GM23338 (cell line): ENCODE measurements around the gene UST. TPM values are rescaled to one million over a fixed set of nuclear protein-coding genes. Genes with fewer than 3 reads are reported as not detected.

Experiments used
- ATAC-seq: fragments of 200-7000 bp; cut with Tn5 transposase; 3 replicates; pipeline ENCODE4 v1.9.1; 2020
- DNase-seq: peaks from one replicate; pipeline ENCODE4 v3.0.0-alpha.2; 2015; ENCODE audit warnings: low spot score
- H2AFZ ChIP-seq: fragments of 200-600 bp; sonication (generic); 2 replicates; pipeline ENCODE4 v1.8.0; 2016; ENCODE audit warnings: antibody characterized with exemption, mild to moderate bottlenecking, moderate library complexity
- H3F3A ChIP-seq: fragments of 200-600 bp; sonication (generic); replicated peaks from 2 replicates; pipeline ENCODE4 v1.8.0; 2017; ENCODE audit warnings: antibody characterized with exemption, mixed run types, low read depth
- H3K27ac ChIP-seq: fragments of 200-600 bp; sonication (generic); 2 replicates; pipeline ENCODE4 v1.6.1; 2016; ENCODE audit warnings: low read depth
- H3K27me3 ChIP-seq: fragments of 200-600 bp; sonication (generic); 2 replicates; pipeline ENCODE4 v1.8.0; 2016; ENCODE audit warnings: mild to moderate bottlenecking, mixed run types, moderate library complexity; ENCODE audit not compliant: insufficient read depth
- H3K36me3 ChIP-seq: fragments of 200-600 bp; sonication (generic); 2 replicates; pipeline ENCODE4 v1.8.0; 2016; ENCODE audit warnings: mild to moderate bottlenecking; ENCODE audit not compliant: insufficient read depth
- H3K4me1 ChIP-seq: fragments of 200-600 bp; sonication (generic); 2 replicates; pipeline ENCODE4 v1.8.0; 2016; ENCODE audit warnings: mild to moderate bottlenecking, moderate library complexity; ENCODE audit not compliant: insufficient read depth
- H3K4me2 ChIP-seq: fragments of 200-600 bp; sonication (generic); 2 replicates; pipeline ENCODE4 v1.7.1; 2017; ENCODE audit warnings: mixed run types
- H3K4me3 ChIP-seq: fragments of 200-600 bp; sonication (generic); 2 replicates; pipeline ENCODE4 v1.6.1; 2016; ENCODE audit warnings: mixed run types
- H3K79me2 ChIP-seq: fragments of 200-600 bp; sonication (generic); replicated peaks from 2 replicates; pipeline ENCODE4 v1.8.0; 2017; ENCODE audit warnings: mild to moderate bottlenecking; ENCODE audit not compliant: insufficient read depth
- H3K9me2 ChIP-seq: fragments of 200-600 bp; sonication (generic); 2 replicates; pipeline ENCODE4 v1.8.0; 2017; ENCODE audit not compliant: insufficient read depth
- H4K20me1 ChIP-seq: fragments of 200-600 bp; sonication (generic); replicated peaks from 2 replicates; pipeline ENCODE4 v1.8.0; 2017; ENCODE audit warnings: mild to moderate bottlenecking; ENCODE audit not compliant: insufficient read depth
- H3K27ac Mint-ChIP-seq: 2 replicates; pipeline ENCODE4 v1.8.0; 2020; ENCODE audit warnings: inconsistent platforms, mild to moderate bottlenecking, moderate library complexity, mixed read lengths
- H3K27me3 Mint-ChIP-seq: 3 replicates; pipeline ENCODE4 v1.8.0; 2022; ENCODE audit warnings: low read depth, mild to moderate bottlenecking, moderate library complexity, mixed read lengths, inconsistent platforms; ENCODE audit not compliant: insufficient read depth, poor library complexity
- H3K36me3 Mint-ChIP-seq: 3 replicates; pipeline ENCODE4 v1.8.0; 2021; ENCODE audit warnings: low read depth, mild to moderate bottlenecking, inconsistent platforms, moderate library complexity, mixed read lengths
- H3K4me1 Mint-ChIP-seq: 3 replicates; pipeline ENCODE4 v1.8.0; 2020; ENCODE audit warnings: mild to moderate bottlenecking, inconsistent platforms, mixed read lengths
- H3K4me3 Mint-ChIP-seq: 3 replicates; pipeline ENCODE4 v1.8.0; 2021; ENCODE audit warnings: moderate library complexity, mild to moderate bottlenecking, inconsistent platforms, mixed read lengths
- H3K9me3 Mint-ChIP-seq: 3 replicates; pipeline ENCODE4 v1.8.0; 2020; ENCODE audit warnings: moderate library complexity, mild to moderate bottlenecking, inconsistent platforms, mixed read lengths
- CREB1 ChIP-seq: fragments of 250-450 bp; sonication (Bioruptor Pico); IDR thresholded peaks from 2 replicates; pipeline ENCODE4 v1.5.0; 2020; ENCODE audit warnings: low read depth, mild to moderate bottlenecking, moderate library complexity
- EZH2 ChIP-seq: fragments of 200-600 bp; sonication (generic); IDR thresholded peaks from one replicate; pipeline ENCODE4 v1.8.0; 2017; ENCODE audit warnings: antibody characterized with exemption, mild to moderate bottlenecking, low read depth; ENCODE audit not compliant: unreplicated experiment
- EZH2phosphoT487 ChIP-seq: fragments of 200-600 bp; sonication (generic); IDR thresholded peaks from one replicate; pipeline ENCODE4 v1.8.1; 2018; ENCODE audit warnings: antibody characterized with exemption; ENCODE audit not compliant: unreplicated experiment
- JUNB ChIP-seq: IDR thresholded peaks from one replicate; pipeline ENCODE4 v1.6.1; 2016; ENCODE audit warnings: antibody characterized with exemption; ENCODE audit not compliant: unreplicated experiment
- NANOG ChIP-seq: IDR thresholded peaks from 2 replicates; pipeline ENCODE4 v1.6.1; 2016; ENCODE audit warnings: antibody characterized with exemption, borderline replicate concordance
- POLR2AphosphoS5 ChIP-seq: IDR thresholded peaks from 2 replicates; pipeline ENCODE4 v1.6.1; 2016; ENCODE audit warnings: antibody characterized with exemption, low read depth
- STAT1 ChIP-seq: IDR thresholded peaks from one replicate; pipeline ENCODE4 v1.6.1; 2016; ENCODE audit warnings: antibody characterized with exemption; ENCODE audit not compliant: unreplicated experiment
- ZNF114 ChIP-seq: fragments of 250-450 bp; sonication (Bioruptor Pico); IDR thresholded peaks from 2 replicates; pipeline ENCODE4 v1.5.0; 2020; ENCODE audit warnings: mild to moderate bottlenecking, moderate library complexity
- ZNF331 ChIP-seq: fragments of 250-450 bp; sonication (Bioruptor Pico); IDR thresholded peaks from 2 replicates; pipeline ENCODE4 v1.5.0; 2020; ENCODE audit warnings: low read depth, mild to moderate bottlenecking, moderate library complexity
- polyA plus RNA-seq: library from polyadenylated mRNA; unstranded; fragments of >200 nt; fragmentation: Nextera tagmentation; extraction: Ambion mirVana; gene quantifications from 2 replicates; pipeline ENCODE4 v1.2.1, GENCODE V29; 2016
- total RNA-seq: library from RNA; depleted of rRNA; stranded (reverse); fragments of >200 nt; shearing (Covaris generic); gene quantifications from 2 replicates; pipeline ENCODE4 v1.2.3, GENCODE V29; 2014
- TF ChIP-seq, protein P1 (sequence below), 2 experiments: fragments of 200-600 bp in 1 of 2; sonication (generic) in 1 of 2; conservative IDR thresholded peaks; 2 replicates each; pipeline versions ENCODE4 v1.5.1 to v1.6.1; 2016 to 2017; ENCODE audit warnings: antibody characterized with exemption in 2 of 2, low read depth in 2 of 2, mild to moderate bottlenecking in 2 of 2, moderate library complexity in 1 of 2
- TF ChIP-seq, protein P2 (sequence below): fragments of 250-450 bp; sonication (Bioruptor Pico); IDR thresholded peaks from 2 replicates; pipeline ENCODE4 v1.5.0; 2020; ENCODE audit warnings: mild to moderate bottlenecking, moderate library complexity
- TF ChIP-seq, protein P3 (sequence below): IDR thresholded peaks from one replicate; pipeline ENCODE4 v1.6.1; 2018; ENCODE audit warnings: antibody characterized with exemption; ENCODE audit not compliant: unreplicated experiment
- TF ChIP-seq, protein P4 (sequence below): IDR thresholded peaks from 2 replicates; pipeline ENCODE4 v1.6.1; 2016; ENCODE audit warnings: antibody characterized with exemption

The UST gene
- total and polyA plus RNA-seq, 2 experiments from 2014 or later, result 12.6 to 33.0 TPM

DNA sequence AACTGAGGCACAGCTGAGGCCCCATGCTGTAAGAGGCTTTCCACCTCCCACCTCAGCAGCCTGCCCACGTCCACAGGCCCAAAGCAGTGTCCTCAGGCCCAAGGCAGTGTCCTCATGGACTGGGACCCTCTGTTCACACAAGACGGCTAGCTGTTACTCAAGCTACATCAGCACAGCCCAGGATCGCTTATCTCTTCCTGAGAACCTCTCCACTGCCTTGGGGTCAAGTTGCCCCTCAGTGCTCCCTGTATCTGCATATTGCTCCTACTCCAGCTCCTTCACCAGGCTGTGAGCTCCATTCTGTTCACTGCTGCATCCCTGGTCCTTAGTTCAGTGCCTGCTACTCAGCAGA lies 361.9 kb downstream of the UST start:
- H2AFZ ChIP-seq, result no peak overlapping the region
- H3K9me2 ChIP-seq, result no peaks in the 10 kb centered on the region
- H3K27ac ChIP-seq, result no peak overlapping the region
- DNase-seq (no peak), ATAC-seq (no peak)
- no peak overlapping the region for H3K4me3 ChIP-seq
- no peaks in the 10 kb centered on the region for H3K79me2 ChIP-seq
- H3K36me3 ChIP-seq, result no peaks in the 10 kb centered on the region
- TF ChIP-seq JUNB (no peak), ZNF331 (no peak), EZH2phosphoT487 (no peak), EZH2 (no peak), POLR2AphosphoS5 (no peak), STAT1 (no peak), NANOG (no peak), CREB1 (CRISPR knock-in tag) (no peak), ZNF114 (CRISPR knock-in tag) (no peak)
- TF ChIP-seq, protein P1, sequence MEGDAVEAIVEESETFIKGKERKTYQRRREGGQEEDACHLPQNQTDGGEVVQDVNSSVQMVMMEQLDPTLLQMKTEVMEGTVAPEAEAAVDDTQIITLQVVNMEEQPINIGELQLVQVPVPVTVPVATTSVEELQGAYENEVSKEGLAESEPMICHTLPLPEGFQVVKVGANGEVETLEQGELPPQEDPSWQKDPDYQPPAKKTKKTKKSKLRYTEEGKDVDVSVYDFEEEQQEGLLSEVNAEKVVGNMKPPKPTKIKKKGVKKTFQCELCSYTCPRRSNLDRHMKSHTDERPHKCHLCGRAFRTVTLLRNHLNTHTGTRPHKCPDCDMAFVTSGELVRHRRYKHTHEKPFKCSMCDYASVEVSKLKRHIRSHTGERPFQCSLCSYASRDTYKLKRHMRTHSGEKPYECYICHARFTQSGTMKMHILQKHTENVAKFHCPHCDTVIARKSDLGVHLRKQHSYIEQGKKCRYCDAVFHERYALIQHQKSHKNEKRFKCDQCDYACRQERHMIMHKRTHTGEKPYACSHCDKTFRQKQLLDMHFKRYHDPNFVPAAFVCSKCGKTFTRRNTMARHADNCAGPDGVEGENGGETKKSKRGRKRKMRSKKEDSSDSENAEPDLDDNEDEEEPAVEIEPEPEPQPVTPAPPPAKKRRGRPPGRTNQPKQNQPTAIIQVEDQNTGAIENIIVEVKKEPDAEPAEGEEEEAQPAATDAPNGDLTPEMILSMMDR (conservative IDR thresholded peaks at IDR 0.05; ENCODE audit: low read depth in 2 of 2), result no peak
- TF ChIP-seq, protein P2, sequence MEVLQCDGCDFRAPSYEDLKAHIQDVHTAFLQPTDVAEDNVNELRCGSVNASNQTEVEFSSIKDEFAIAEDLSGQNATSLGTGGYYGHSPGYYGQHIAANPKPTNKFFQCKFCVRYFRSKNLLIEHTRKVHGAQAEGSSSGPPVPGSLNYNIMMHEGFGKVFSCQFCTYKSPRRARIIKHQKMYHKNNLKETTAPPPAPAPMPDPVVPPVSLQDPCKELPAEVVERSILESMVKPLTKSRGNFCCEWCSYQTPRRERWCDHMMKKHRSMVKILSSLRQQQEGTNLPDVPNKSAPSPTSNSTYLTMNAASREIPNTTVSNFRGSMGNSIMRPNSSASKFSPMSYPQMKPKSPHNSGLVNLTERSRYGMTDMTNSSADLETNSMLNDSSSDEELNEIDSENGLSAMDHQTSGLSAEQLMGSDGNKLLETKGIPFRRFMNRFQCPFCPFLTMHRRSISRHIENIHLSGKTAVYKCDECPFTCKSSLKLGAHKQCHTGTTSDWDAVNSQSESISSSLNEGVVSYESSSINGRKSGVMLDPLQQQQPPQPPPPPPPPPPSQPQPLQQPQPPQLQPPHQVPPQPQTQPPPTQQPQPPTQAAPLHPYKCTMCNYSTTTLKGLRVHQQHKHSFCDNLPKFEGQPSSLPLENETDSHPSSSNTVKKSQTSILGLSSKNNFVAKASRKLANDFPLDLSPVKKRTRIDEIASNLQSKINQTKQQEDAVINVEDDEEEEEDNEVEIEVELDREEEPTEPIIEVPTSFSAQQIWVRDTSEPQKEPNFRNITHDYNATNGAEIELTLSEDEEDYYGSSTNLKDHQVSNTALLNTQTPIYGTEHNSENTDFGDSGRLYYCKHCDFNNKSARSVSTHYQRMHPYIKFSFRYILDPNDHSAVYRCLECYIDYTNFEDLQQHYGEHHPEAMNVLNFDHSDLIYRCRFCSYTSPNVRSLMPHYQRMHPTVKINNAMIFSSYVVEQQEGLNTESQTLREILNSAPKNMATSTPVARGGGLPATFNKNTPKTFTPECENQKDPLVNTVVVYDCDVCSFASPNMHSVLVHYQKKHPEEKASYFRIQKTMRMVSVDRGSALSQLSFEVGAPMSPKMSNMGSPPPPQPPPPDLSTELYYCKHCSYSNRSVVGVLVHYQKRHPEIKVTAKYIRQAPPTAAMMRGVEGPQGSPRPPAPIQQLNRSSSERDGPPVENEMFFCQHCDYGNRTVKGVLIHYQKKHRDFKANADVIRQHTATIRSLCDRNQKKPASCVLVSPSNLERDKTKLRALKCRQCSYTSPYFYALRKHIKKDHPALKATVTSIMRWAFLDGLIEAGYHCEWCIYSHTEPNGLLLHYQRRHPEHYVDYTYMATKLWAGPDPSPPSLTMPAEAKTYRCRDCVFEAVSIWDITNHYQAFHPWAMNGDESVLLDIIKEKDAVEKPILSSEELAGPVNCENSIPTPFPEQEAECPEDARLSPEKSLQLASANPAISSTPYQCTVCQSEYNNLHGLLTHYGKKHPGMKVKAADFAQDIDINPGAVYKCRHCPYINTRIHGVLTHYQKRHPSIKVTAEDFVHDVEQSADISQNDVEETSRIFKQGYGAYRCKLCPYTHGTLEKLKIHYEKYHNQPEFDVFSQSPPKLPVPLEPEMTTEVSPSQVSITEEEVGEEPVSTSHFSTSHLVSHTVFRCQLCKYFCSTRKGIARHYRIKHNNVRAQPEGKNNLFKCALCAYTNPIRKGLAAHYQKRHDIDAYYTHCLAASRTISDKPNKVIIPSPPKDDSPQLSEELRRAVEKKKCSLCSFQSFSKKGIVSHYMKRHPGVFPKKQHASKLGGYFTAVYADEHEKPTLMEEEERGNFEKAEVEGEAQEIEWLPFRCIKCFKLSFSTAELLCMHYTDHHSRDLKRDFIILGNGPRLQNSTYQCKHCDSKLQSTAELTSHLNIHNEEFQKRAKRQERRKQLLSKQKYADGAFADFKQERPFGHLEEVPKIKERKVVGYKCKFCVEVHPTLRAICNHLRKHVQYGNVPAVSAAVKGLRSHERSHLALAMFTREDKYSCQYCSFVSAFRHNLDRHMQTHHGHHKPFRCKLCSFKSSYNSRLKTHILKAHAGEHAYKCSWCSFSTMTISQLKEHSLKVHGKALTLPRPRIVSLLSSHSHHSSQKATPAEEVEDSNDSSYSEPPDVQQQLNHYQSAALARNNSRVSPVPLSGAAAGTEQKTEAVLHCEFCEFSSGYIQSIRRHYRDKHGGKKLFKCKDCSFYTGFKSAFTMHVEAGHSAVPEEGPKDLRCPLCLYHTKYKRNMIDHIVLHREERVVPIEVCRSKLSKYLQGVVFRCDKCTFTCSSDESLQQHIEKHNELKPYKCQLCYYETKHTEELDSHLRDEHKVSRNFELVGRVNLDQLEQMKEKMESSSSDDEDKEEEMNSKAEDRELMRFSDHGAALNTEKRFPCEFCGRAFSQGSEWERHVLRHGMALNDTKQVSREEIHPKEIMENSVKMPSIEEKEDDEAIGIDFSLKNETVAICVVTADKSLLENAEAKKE (CRISPR knock-in tag), result no peak
- TF ChIP-seq, protein P3, sequence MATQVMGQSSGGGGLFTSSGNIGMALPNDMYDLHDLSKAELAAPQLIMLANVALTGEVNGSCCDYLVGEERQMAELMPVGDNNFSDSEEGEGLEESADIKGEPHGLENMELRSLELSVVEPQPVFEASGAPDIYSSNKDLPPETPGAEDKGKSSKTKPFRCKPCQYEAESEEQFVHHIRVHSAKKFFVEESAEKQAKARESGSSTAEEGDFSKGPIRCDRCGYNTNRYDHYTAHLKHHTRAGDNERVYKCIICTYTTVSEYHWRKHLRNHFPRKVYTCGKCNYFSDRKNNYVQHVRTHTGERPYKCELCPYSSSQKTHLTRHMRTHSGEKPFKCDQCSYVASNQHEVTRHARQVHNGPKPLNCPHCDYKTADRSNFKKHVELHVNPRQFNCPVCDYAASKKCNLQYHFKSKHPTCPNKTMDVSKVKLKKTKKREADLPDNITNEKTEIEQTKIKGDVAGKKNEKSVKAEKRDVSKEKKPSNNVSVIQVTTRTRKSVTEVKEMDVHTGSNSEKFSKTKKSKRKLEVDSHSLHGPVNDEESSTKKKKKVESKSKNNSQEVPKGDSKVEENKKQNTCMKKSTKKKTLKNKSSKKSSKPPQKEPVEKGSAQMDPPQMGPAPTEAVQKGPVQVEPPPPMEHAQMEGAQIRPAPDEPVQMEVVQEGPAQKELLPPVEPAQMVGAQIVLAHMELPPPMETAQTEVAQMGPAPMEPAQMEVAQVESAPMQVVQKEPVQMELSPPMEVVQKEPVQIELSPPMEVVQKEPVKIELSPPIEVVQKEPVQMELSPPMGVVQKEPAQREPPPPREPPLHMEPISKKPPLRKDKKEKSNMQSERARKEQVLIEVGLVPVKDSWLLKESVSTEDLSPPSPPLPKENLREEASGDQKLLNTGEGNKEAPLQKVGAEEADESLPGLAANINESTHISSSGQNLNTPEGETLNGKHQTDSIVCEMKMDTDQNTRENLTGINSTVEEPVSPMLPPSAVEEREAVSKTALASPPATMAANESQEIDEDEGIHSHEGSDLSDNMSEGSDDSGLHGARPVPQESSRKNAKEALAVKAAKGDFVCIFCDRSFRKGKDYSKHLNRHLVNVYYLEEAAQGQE, result no peak
- TF ChIP-seq, protein P4, sequence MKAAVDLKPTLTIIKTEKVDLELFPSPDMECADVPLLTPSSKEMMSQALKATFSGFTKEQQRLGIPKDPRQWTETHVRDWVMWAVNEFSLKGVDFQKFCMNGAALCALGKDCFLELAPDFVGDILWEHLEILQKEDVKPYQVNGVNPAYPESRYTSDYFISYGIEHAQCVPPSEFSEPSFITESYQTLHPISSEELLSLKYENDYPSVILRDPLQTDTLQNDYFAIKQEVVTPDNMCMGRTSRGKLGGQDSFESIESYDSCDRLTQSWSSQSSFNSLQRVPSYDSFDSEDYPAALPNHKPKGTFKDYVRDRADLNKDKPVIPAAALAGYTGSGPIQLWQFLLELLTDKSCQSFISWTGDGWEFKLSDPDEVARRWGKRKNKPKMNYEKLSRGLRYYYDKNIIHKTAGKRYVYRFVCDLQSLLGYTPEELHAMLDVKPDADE, result no peak
- Mint-ChIP-seq H3K4me3 (no peak overlapping the region), H3K36me3 (no peaks in the 10 kb centered on the region), H3K4me1 (no peaks in the 10 kb centered on the region), H3K27me3 (peaks cover 6% of the 10 kb centered on the region), H3K27ac (no peak overlapping the region), H3K9me3 (peaks cover 6% of the 10 kb centered on the region)
- no peaks in the 10 kb centered on the region for H3K4me1 ChIP-seq
- no peak overlapping the region for H3K4me2 ChIP-seq
- H3K27me3 ChIP-seq, result no peaks in the 10 kb centered on the region
- H3F3A ChIP-seq, result no peaks in the 10 kb centered on the region
- H4K20me1 ChIP-seq, result no peaks in the 10 kb centered on the region
